Mesodermal cell (in vitro differentiated cells): ENCODE data around the gene RANBP9.

Source experiments
- H3K27ac ChIP-seq: 2 replicates; pipeline ENCODE4 v1.7.0; 2013; ENCODE audit warnings: mild to moderate bottlenecking, low read depth, low read length, moderate library complexity; ENCODE audit not compliant: severe bottlenecking
- H3K36me3 ChIP-seq: 2 replicates; pipeline ENCODE4 v1.7.1; 2013; ENCODE audit warnings: mild to moderate bottlenecking, low read length, moderate library complexity; ENCODE audit not compliant: control insufficient read depth, insufficient read depth
- H3K4me1 ChIP-seq: one replicate; pipeline ENCODE4 v1.7.1; 2013; ENCODE audit warnings: mild to moderate bottlenecking, low read length; ENCODE audit not compliant: insufficient read depth, control insufficient read depth, poor library complexity, severe bottlenecking
- H3K4me3 ChIP-seq: 2 replicates; pipeline ENCODE4 v1.7.0; 2013; ENCODE audit warnings: low read length, control low read depth, mild to moderate bottlenecking; ENCODE audit not compliant: insufficient read depth, poor library complexity, severe bottlenecking; ENCODE audit errors: extremely low read depth
- H3K9me3 ChIP-seq: 2 replicates; pipeline ENCODE4 v1.7.1; 2013; ENCODE audit warnings: mild to moderate bottlenecking, low read length, moderate library complexity; ENCODE audit not compliant: control insufficient read depth
- WGBS, 2 experiments: methylation state at CpG; one replicate each; pipeline ENCODE4 v1.1.5; 2013; ENCODE audit warnings: missing lambda C conversion rate in 2 of 2; ENCODE audit not compliant: insufficient coverage in 2 of 2; 5-methylcytosine and 5-hydroxymethylcytosine counted together

Gene RANBP9

GRCh38 chr6:13653296-13653695 is 58.3 kb downstream of the RANBP9 start:
- H3K4me1 ChIP-seq, result no peaks in the 10 kb centered on the region
- H3K9me3 ChIP-seq, result no peaks in the 10 kb centered on the region
- H3K4me3 ChIP-seq, result no peak overlapping the region
- peaks cover 23% of the 10 kb centered on the region for H3K36me3 ChIP-seq
- no CpG with 5 or more reads among the region's 2 CpGs for WGBS, 2 experiments
- H3K27ac ChIP-seq, result no peak overlapping the region

GRCh38 chr6:13649393-13649792 is 62.2 kb downstream of the RANBP9 start:
- no peak overlapping the region for H3K4me3 ChIP-seq
- peaks cover 31% of the 10 kb centered on the region for H3K36me3 ChIP-seq
- WGBS, 2 experiments, result 88 to 94% methylated on average over 3 to 4 of the region's 4 CpGs
- no peaks in the 10 kb centered on the region for H3K9me3 ChIP-seq
- no peaks in the 10 kb centered on the region for H3K4me1 ChIP-seq
- H3K27ac ChIP-seq, result no peak overlapping the region

- Histone ChIP-seq H3K4me1 (no peaks in the 10 kb centered on the region), H3K27ac (no peak overlapping the region), H3K9me3 (no peaks in the 10 kb centered on the region), H3K4me3 (no peak overlapping the region), H3K36me3 (peaks cover 31% of the 10 kb centered on the region)
Observed at GRCh38 chr6:13648850-13649249, 62.8 kb downstream of the RANBP9 start.

- Histone ChIP-seq H3K36me3 (peaks cover 29% of the 10 kb centered on the region), H3K4me1 (no peaks in the 10 kb centered on the region), H3K4me3 (no peak overlapping the region), H3K9me3 (no peaks in the 10 kb centered on the region), H3K27ac (no peak overlapping the region)
- no CpG with 5 or more reads among the region's 3 CpGs for WGBS, 2 experiments
Observed at GRCh38 chr6:13643125-13643524, 68.5 kb downstream of the RANBP9 start.

- no peaks in the 10 kb centered on the region for H3K9me3 ChIP-seq
- WGBS, 2 experiments, result no CpG with 5 or more reads among the region's 5 CpGs
- H3K4me3 ChIP-seq, result no peak overlapping the region
- peaks cover 32% of the 10 kb centered on the region for H3K36me3 ChIP-seq
- no peak overlapping the region for H3K27ac ChIP-seq
- H3K4me1 ChIP-seq, result no peaks in the 10 kb centered on the region
Observed at GRCh38 chr6:13641315-13641714, 70.3 kb downstream of the RANBP9 start.

GRCh38 chr6:13638626-13639025 is 73.0 kb downstream of the RANBP9 start:
- 83 to 100% methylated on average over 1 of the region's 4 CpGs for WGBS, 2 experiments
- Histone ChIP-seq H3K27ac (no peak overlapping the region), H3K36me3 (peaks cover 35% of the 10 kb centered on the region), H3K4me1 (no peaks in the 10 kb centered on the region), H3K4me3 (no peak overlapping the region), H3K9me3 (no peaks in the 10 kb centered on the region)

- no peaks in the 10 kb centered on the region for H3K4me1 ChIP-seq
- H3K9me3 ChIP-seq, result no peaks in the 10 kb centered on the region
- no CpG with 5 or more reads among the region's 1 CpG for WGBS, 2 experiments
- H3K36me3 ChIP-seq, result peaks cover 34% of the 10 kb centered on the region
- no peak overlapping the region for H3K4me3 ChIP-seq
- no peak overlapping the region for H3K27ac ChIP-seq
Observed at GRCh38 chr6:13638014-13638413, 73.6 kb downstream of the RANBP9 start.

GRCh38 chr6:13635948-13636658 is 75.5 kb downstream of the RANBP9 start:
- no peak overlapping the region for H3K4me3 ChIP-seq
- no peaks in the 10 kb centered on the region for H3K9me3 ChIP-seq
- H3K27ac ChIP-seq, result no peak overlapping the region
- peaks cover 45% of the 10 kb centered on the region for H3K36me3 ChIP-seq
- H3K4me1 ChIP-seq, result no peaks in the 10 kb centered on the region
- 79 to 80% methylated on average over 1 to 3 of the region's 4 CpGs for WGBS, 2 experiments

- peaks cover 54% of the 10 kb centered on the region for H3K36me3 ChIP-seq
- H3K9me3 ChIP-seq, result no peaks in the 10 kb centered on the region
- no peak overlapping the region for H3K27ac ChIP-seq
- H3K4me1 ChIP-seq, result no peaks in the 10 kb centered on the region
- no peak overlapping the region for H3K4me3 ChIP-seq
- 100% methylated on average over 1 of the region's 2 CpGs; no CpG with 5 or more reads in 1 of the 2 experiments for WGBS, 2 experiments
Observed at GRCh38 chr6:13633343-13633742, 78.3 kb downstream of the RANBP9 start.

- WGBS, 2 experiments, result 100% methylated on average over 1 of the region's 1 CpG; no CpG with 5 or more reads in 1 of the 2 experiments
- Histone ChIP-seq H3K27ac (no peak overlapping the region), H3K4me1 (no peaks in the 10 kb centered on the region), H3K36me3 (peaks cover 72% of the 10 kb centered on the region), H3K4me3 (no peak overlapping the region), H3K9me3 (no peaks in the 10 kb centered on the region)
Observed at GRCh38 chr6:13630499-13630898, 81.1 kb downstream of the RANBP9 start.

GRCh38 chr6:13629459-13630116 is 82.0 kb downstream of the RANBP9 start:
- H3K4me3 ChIP-seq, result no peak overlapping the region
- H3K4me1 ChIP-seq, result no peaks in the 10 kb centered on the region
- no peaks in the 10 kb centered on the region for H3K9me3 ChIP-seq
- peaks cover 71% of the 10 kb centered on the region for H3K36me3 ChIP-seq
- no peak overlapping the region for H3K27ac ChIP-seq
- WGBS, 2 experiments, result no CpG with 5 or more reads among the region's 4 CpGs
